IMR-90 (cell line): Measurements from ENCODE around the gene ATP10A.

Experiments
- CEBPB ChIP-seq: IDR thresholded peaks from 2 replicates; pipeline ENCODE4 v1.6.1; 2012; ENCODE audit warnings: low read depth, low read length, improper control_type of control experiment
- CTCF ChIP-seq: conservative IDR thresholded peaks from 2 replicates; pipeline ENCODE4 v1.5.1; 2012; ENCODE audit warnings: mild to moderate bottlenecking, low read depth, low read length, improper control_type of control experiment
- ELK1 ChIP-seq: fragments of 150-350 bp; IDR thresholded peaks from 2 replicates; pipeline ENCODE4 v1.6.1; 2016; ENCODE audit warnings: low read depth, mild to moderate bottlenecking, low read length, moderate library complexity, borderline replicate concordance
- MXI1 ChIP-seq: IDR thresholded peaks from 2 replicates; pipeline ENCODE4 v1.6.1; 2012; ENCODE audit warnings: low read depth, mild to moderate bottlenecking, low read length, moderate library complexity, borderline replicate concordance
- POLR2A ChIP-seq: IDR thresholded peaks from 2 replicates; pipeline ENCODE4 v1.6.1; 2012; ENCODE audit warnings: mild to moderate bottlenecking, low read depth, low read length
- SMC3 ChIP-seq: fragments of 150-350 bp; IDR thresholded peaks from 2 replicates; pipeline ENCODE4 v1.6.1; 2016; ENCODE audit warnings: low read depth, mild to moderate bottlenecking, antibody characterized with exemption, low read length, moderate library complexity

GRCh38 chr15:25716414-25717126 lies 146.6 kb downstream of the ATP10A start:
- TF ChIP-seq CTCF = no peak
- TF ChIP-seq CEBPB = no peak
- no peak for TF ChIP-seq ELK1
- no peak for TF ChIP-seq SMC3
- TF ChIP-seq POLR2A = no peak
- no peak for TF ChIP-seq MXI1
